K562 (cell line): ENCODE data around the gene ATP2A3. TPM values are rescaled to one million over a fixed set of nuclear protein-coding genes. Genes with fewer than 3 reads are reported as not detected.
A peak's percentile ranks its signal among the peaks of the same experiment; 100 is the strongest.

Experiments used
- ELF1 ChIP-seq: fragments of 200-800 bp; sonication (Bioruptor generic); IDR thresholded peaks from 2 replicates; pipeline ENCODE4 v1.6.1; 2016; ENCODE audit warnings: missing genetic modification characterization, missing compliant biosample characterization
- GABPB1 ChIP-seq: sonication (generic); formaldehyde crosslinking; IDR thresholded peaks from 2 replicates; pipeline ENCODE4 v1.8.0; 2022; ENCODE audit warnings: mild to moderate bottlenecking, missing genetic modification reagents
- HMGN3 ChIP-seq: IDR thresholded peaks from 2 replicates; pipeline ENCODE4 v1.6.1; 2011; ENCODE audit warnings: borderline replicate concordance, low read depth, mild to moderate bottlenecking, mixed read lengths, low read length; ENCODE audit not compliant: insufficient read length; ENCODE audit errors: extremely low read depth
- NCOR1 ChIP-seq: fragments of 450-650 bp; IDR thresholded peaks from 2 replicates; pipeline ENCODE4 v1.6.1; 2016; ENCODE audit warnings: mild to moderate bottlenecking, moderate library complexity
- NFXL1 ChIP-seq: fragments of 450-650 bp; formaldehyde crosslinking; IDR thresholded peaks from 2 replicates; pipeline ENCODE4 v1.4.0; 2021; ENCODE audit warnings: mild to moderate bottlenecking
- NR2C2 ChIP-seq, 2 experiments: fragments of 200-800 bp in 1 of 2; sonication (Bioruptor generic) in 1 of 2; sonication (generic) in 1 of 2; formaldehyde crosslinking in 1 of 2; IDR thresholded peaks; 2 replicates each; pipeline versions ENCODE4 v1.6.1 to v1.8.0; 2016 to 2022; ENCODE audit warnings: mild to moderate bottlenecking in 1 of 2, missing compliant biosample characterization in 1 of 2, missing genetic modification characterization in 1 of 2, missing genetic modification reagents in 1 of 2
- PCBP1 ChIP-seq: fragments of 200-400 bp; formaldehyde crosslinking; IDR thresholded peaks from 2 replicates; pipeline ENCODE4 v1.6.1; 2018; ENCODE audit warnings: mild to moderate bottlenecking, low read depth, low read length; ENCODE audit not compliant: poor library complexity, severe bottlenecking
- RBM22 ChIP-seq: fragments of 200-400 bp; formaldehyde crosslinking; IDR thresholded peaks from 2 replicates; pipeline ENCODE4 v1.6.1; 2018; ENCODE audit warnings: low read length, low read depth; ENCODE audit not compliant: poor library complexity, severe bottlenecking
- SMAD1 ChIP-seq: fragments of 150-350 bp; IDR thresholded peaks from 2 replicates; pipeline ENCODE4 v1.6.1; 2014; ENCODE audit warnings: low read length, low read depth; ENCODE audit not compliant: partially characterized antibody
- ZFP1 ChIP-seq: fragments of 450-650 bp; formaldehyde crosslinking; IDR thresholded peaks from 2 replicates; pipeline ENCODE4 v1.4.0; 2020; ENCODE audit warnings: mild to moderate bottlenecking, mixed read lengths
- ZNF449 ChIP-seq: fragments of 250-450 bp; sonication (Bioruptor Pico); IDR thresholded peaks from 2 replicates; pipeline ENCODE4 v1.8.0; 2022; ENCODE audit warnings: moderate library complexity, mild to moderate bottlenecking, inconsistent platforms
- polyA plus RNA-seq, 8 experiments: library from polyadenylated mRNA; depleted of rRNA in 4 of 8; stranded (reverse) in 5 of 8; unstranded in 3 of 8; fragments of >200 nt; fragmentation: Nextera tagmentation in 2 of 8; fragmentation: Illumina TruSeq in 1 of 8; extraction: Ambion mirVana in 2 of 8; extraction: Trizol in 1 of 8; gene quantifications; 2 replicates each; pipeline versions ENCODE4 v1.2.1 to v1.2.3, GENCODE V29; 2011 to 2014; ENCODE audit warnings: inconsistent platforms in 1 of 8, missing spikeins in 1 of 8
- total RNA-seq, 7 experiments: library from RNA; depleted of rRNA in 6 of 7; stranded (reverse); fragments of >200 nt in 6 of 7; fragmentation: Illumina TruSeq in 2 of 7; extraction: Trizol in 2 of 7; gene quantifications; 2 replicates each; pipeline versions ENCODE4 v1.2.1 to v1.2.3, GENCODE V29; 2011 to 2021; ENCODE audit warnings: low replicate concordance in 1 of 7
- TF ChIP-seq, protein P1 (sequence below): sonication (generic); formaldehyde crosslinking; IDR thresholded peaks from 2 replicates; pipeline ENCODE4 v1.8.0; 2022; ENCODE audit warnings: missing genetic modification reagents, mild to moderate bottlenecking, moderate library complexity, borderline replicate concordance

The ATP2A3 gene
- total and polyA plus RNA-seq, 9 of the 15 experiments (the other 6 are each of a cell fraction or from before 2014, with no cell fraction given), result 0.65 to 103 (median 31.3) TPM

DNA sequence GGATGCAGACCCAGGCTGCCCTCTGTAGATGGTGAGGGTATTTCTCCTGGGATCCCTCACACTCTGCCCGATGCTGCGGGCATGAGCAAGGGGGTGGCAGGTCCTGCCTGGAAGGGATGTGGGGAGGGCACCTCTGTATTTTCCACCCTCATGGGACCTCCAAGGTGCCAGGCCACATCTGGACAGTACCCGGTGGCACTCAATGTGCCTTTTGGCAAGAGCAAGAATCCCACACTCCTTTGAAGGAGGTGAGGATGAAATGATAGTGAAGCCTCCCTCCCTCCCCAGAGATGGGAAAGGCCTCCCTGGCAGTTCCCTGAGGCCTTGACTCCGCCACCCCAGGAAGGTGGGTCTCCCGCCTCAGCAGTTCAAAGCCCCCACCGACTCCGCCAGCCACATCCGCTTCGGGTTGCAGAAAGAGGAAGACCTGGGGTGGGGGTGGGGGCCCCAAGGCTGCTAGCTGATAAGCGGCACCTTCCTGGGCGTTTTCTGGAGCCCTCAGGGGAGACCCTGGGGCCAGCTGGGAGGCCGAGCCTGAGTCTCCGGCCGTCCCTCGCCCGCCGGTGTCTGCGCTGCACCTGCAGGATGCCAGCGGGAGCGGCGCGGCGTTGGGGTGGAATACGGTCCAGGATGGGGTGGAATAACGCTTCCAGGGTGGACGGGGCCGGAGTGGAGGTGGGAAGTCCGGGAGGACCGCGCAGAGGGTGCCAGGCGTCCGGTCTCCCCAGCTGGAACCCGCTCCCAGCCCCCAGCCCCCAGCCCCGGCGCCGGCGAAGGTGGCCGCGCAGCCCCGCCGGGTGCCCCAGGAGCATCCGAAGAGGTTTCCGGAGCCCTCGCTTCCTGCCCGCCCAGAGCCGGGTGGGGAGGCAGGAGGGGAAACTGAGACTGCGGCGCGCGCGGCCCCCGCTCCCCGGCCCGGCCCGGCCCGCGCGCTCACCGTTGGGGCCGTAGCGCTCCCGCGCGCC is 718 bp downstream of the ATP2A3 start (continued):
- TF ChIP-seq NR2C2 (CRISPR knock-in tag; IDR thresholded peaks at IDR 0.05), result no peak
- TF ChIP-seq NR2C2 (tag; IDR thresholded peaks at IDR 0.05), result 0 out of 2 replicates have a peak, but pooled peaks have one; percentile 2
- peak; percentile 44; the same call in 1 of the 2 replicates for TF ChIP-seq NCOR1
- TF ChIP-seq, protein P1, sequence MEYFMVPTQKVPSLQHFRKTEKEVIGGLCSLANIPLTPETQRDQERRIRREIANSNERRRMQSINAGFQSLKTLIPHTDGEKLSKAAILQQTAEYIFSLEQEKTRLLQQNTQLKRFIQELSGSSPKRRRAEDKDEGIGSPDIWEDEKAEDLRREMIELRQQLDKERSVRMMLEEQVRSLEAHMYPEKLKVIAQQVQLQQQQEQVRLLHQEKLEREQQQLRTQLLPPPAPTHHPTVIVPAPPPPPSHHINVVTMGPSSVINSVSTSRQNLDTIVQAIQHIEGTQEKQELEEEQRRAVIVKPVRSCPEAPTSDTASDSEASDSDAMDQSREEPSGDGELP (CRISPR knock-in tag), result peak; percentile 91
- 0 out of 2 replicates have a peak, but pooled peaks have one; percentile 30 for TF ChIP-seq GABPB1 (CRISPR knock-in tag)
- TF ChIP-seq PCBP1, result no peak
- TF ChIP-seq ZFP1 (CRISPR knock-in tag), result no peak
- TF ChIP-seq HMGN3, result peak; percentile 78
- TF ChIP-seq SMAD1, result no peak
- TF ChIP-seq NFXL1 (CRISPR knock-in tag), result no peak
- TF ChIP-seq ZNF449 (CRISPR knock-in tag), result no peak
- no peak for TF ChIP-seq ELF1
- peak; percentile 94 for TF ChIP-seq RBM22
